NT2/D1 (cell line): ENCODE measurements around the gene ODAD2.

Experiments used
- SUZ12 ChIP-seq: IDR thresholded peaks from 2 replicates; pipeline ENCODE4 v1.6.1; 2011; ENCODE audit not compliant: insufficient read length, insufficient read depth; ENCODE audit errors: extremely low read depth
- YY1 ChIP-seq: IDR thresholded peaks from 2 replicates; pipeline ENCODE4 v1.6.1; 2011; ENCODE audit not compliant: insufficient read length, insufficient read depth
- ZNF274 ChIP-seq: IDR thresholded peaks from 2 replicates; pipeline ENCODE4 v1.6.1; 2011; ENCODE audit warnings: mild to moderate bottlenecking, low read depth, low read length

DNA sequence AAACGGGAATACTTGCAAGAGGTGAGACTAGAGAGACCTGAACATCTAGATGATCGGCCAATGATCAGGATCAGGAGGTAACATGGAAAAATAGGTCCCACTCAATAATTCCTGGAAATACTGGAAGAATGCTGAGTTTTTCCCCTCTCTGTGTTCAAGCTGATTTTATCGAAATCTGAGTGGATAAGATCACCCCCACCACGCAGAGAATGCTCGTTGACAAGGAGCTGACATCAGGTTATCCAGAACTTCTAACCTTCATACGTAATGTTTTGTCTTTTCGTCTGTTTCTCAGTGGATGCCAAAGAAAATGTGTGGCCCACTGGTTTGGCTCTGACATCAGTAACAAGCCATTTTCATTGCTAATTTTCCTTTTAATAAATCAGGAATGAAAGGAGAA lies 194.7 kb downstream of the ODAD2 start:
- TF ChIP-seq ZNF274, result no peak
- no peak for TF ChIP-seq YY1
- no peak for TF ChIP-seq SUZ12
